OCI-M2 (cell line): ENCODE measurements around the gene TAB3.
"Not testable (repeated sequence)": the region's sequence is repeated elsewhere in the genome, so short reads cannot be mapped to it uniquely, and the experiment has no call there.

Experiments used
- DNase-seq: peaks from one replicate; lab custom pipeline; 2025; ENCODE audit not compliant: unreplicated experiment; lab: John Stamatoyannopoulos, UW

TAB3 gene

DNA sequence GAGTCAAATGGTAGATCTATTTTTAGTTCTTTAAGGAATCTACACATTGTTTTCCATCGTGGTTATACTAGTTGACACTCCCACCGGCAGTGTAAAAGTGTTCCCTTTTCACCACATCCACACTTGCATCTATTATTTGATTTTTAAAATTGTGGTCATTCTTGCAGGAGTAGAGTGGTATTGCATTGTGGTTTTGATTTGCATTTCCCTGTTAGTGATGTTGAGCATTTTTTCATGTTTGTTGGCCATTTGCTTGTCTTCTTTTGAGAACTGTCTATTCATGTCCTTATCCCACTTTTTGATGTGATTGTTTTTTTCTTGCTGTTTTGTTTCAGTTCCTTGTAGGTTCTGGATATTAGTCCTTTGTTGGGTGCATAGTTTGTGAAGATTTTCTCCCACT lies 70.0 kb downstream of the TAB3 start:
- DNase-seq, result no peak

DNA sequence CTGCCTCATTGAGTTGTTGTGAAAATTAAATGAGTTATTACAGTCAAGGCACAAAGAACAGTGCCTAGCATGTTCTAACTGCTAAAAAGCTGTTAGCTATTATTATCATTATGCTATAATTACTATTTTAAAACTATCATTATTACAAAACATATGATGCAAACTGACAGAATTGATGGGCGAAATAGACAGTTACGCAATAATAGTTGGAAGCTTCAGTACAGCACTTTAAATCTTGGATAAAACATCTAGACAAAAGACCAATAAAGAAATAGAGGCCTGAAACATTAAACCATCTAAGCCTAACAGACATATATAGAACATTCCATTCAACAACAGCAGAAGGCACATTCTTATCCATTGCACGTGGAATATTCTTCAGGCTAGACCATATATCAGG lies 73.0 kb downstream of the TAB3 start:
- DNase-seq, result no peak

DNA sequence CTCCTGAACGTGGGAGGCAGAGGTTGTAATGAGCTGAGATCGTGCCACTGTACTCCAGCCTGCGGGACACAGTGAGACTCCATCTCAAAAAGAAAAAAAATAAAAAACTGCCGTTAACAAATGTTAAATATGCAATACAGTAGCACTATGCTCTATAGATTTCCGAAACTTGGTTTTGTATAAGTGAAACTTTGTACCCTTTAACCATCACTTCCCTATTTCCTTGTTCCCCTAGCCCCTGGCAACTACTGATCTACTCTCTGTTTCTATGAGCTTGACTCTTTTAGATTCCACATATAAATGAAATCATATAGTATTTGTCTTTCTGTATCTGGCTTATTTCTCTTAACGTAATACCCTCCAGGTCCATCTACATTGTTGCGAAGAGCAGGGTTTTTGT lies 74.1 kb downstream of the TAB3 start:
- DNase-seq, result no peak

DNA sequence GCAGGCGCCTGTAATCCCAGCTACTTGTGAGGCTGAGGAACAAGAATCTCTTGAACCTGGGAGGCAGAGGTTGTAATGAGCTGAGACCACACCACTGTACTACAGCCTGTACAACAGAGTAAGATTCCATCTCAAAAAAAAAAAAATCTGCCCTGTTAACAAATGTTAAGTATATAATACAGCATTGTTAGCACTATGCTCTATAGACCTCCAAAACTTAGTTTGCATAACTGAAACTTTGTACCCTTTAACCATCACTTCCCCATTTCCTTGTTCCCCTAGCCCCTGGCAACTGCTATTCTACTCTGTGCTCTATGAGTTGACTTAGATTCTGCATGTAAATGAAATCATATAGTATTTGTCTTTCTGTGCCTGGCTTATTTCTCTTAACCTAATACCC lies 76.7 kb downstream of the TAB3 start:
- no peak for DNase-seq

DNA sequence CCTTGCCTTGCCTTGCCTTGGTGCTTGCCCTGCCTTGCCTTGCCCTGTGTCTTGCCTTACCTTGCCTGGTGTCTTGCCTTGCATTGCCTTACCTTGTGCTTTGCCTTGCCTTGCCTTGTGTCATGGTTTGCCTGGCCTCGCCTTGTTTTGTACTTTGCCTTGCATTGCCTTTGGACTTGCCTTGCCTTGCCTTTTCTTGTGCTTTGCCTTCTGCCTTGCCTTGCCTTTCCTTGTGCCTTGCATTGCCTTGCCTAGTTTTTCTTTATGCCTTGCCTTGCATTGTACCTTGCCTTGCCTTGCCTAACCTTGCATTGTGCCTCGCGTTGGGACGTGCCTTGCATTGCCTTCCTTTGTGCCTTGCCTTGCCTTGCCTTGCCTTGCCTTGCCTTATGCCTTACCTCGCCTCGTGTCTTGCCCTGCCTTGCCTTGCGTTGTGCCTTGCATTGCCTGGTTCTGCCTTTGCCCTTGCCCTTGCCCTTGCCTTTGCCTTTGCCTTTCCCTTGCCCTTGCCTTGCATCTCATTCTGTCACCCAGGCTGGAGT lies 82.8 kb downstream of the TAB3 start:
- DNase-seq, result no peak

DNA sequence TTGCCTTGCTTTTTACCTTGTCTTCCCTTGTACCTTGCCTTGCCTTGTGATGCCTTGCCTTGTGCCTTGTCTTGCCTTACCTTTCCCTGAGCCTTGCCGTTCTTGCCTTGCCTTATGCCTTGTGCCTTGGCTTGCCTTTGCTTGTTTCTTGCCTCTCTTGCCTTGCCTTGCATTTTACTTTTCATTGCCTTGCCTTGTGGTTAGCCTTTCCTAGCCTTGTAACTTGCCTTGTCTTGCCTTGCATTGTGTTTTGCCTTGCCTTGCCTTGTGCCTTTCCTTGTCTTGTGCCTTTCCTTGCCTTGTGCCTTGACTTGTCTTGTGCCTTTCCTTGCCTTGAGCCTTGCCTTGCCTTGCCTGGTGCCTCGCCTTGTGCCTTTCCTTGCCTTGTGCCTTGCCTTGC lies 84.6 kb downstream of the TAB3 start:
- no peak for DNase-seq

DNA sequence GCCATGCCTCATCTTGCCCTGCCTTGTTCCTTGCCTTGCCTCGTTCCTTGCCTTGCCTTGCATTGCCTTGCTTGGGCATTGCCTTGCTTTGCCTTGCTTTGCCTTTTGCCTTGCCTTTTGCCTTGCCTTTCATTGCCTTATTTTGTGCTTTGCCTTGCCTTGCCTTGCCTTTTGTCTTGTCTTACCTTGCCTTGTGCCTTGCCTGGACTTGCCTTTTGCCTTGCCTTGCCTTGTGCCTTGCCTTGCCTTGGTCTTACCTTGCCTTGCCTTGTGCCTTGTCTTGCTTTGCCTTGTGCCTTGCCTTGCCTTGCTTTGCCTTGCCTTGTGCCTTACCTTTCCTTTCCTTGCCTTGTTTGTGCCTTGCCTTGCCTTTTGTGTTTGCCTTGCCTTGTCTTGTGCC lies 88.2 kb downstream of the TAB3 start:
- no peak for DNase-seq

DNA sequence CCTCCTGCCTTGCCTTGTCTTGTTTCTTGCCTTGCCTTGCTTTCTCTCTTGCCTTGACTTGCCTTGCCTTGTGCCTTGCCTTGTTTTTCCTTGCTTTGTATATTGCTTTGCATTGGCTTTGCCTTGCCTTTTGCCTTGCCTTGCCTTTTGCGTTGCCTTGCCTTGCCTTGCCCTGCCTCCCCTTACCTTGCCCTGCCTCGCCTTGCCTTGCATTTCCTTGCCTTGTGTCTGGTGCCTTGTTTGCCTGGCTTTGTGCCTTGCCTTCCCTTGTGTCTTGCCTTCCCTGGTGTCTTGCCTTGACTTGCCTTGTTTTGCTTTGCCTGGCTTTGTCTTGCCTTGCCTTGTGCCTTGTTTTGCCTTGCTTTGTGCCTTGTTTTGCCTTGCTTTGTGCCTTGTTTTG lies 89.7 kb downstream of the TAB3 start:
- DNase-seq, result no peak

DNA sequence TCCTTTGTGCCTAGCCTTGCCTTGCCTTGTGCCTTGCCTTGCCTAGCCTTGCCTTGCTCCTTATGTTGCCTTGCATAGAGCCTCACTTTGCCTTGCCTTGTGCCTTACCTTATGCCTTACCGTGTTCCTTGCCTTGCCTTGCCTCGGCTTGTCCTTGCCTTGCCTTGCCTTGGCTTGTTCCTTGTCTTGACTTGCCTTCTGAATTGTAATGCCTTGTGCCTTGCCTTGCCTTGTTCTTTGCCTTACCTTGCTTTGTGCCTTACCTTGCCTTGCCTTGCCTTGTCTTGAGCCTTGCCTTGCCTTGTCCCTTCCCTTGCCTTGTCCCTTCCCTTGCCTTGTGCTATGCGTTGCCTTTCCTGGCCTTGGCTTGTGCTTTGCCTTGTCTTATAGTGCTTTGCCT lies 90.2 kb downstream of the TAB3 start:
- DNase-seq, result no peak

DNA sequence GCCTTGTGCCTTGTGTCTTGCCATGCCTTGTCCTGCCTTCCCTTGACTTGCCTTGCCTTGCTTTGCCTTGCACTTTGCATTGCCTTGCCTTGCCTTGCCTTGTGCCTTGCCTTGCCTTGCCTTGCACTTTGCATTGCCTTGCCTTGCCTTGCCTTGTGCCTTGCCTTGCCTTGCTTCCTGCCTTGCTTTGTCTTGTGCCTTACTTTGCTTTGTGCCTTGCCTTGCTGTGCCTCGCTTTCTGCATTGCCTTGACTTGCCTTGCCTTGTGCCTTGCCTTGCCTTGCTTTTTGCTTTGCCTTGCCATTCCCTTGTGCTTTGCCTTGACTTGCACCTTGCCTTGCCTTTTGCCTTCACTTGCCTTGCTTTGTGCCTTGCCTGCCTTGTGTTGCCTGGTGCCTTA lies 91.8 kb downstream of the TAB3 start:
- DNase-seq, result not testable (repeated sequence)

DNA sequence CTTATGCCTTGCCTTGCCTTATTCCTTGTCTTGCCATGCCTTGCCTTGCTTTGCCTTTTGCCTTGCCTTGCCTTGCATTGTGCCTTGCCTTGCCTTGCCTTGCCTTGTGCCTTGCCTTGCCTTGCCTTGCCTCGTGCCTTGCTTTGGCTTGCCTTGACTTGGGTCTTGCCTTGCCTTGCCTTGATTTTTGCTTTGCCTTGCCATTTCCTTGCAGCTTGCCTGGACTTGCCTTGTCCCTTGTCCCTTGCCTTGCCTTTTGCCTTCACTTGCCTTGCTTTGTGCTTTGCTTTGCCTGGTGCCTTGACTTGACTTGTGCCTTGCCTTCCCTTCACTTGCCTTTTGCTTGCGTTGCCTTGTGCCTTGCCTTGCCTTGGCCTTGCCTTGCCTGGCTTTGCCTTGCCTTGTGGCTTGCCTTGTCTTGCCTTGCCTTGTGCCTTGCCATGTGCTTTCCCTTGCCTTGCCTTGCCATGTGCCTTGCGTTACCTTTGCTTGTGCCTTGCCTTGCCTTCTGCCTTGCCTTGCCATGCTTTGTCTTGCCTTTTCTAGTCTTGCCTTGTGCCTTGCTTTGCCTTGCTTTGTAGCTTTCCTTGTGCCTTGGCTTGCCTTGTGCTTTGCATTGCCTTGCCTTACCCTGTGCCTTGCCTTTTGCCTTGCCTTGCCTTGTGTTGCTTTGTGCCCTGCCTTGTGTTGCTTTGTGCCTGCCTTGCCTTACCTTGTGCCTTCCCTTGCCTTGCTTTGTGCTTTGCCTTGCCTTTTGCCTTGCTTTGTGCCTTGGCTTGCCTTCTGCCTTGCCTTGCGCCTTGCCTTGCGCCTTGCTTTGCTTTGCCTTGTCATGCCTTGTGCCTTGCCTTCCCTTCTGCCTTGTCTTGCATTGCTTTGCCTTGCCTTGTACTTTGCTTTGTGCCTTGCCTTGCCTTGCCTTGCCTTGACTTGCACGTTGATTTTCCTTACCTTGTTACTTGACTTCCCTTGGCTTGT lies 92.8 kb downstream of the TAB3 start:
- no peak for DNase-seq

DNA sequence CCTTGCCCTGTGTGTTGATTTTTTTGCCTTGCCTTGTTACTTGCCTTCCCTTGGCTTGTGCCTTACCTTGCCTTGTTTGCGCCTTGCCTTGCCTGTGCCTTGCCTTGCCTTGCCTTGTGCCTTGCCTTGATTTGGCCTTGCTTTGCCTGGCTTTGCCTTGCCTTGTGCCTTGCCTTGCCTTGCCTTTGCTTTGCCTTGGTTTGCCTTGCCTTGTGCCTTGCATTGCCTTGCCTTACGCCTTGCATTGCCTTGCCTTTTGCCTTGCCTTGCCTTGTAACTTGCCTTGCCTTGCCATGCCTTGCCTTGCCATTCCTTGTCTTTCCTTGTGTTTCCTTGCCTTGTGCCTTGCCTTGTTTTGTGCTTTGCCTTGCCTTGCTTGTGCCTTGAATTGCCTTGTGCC lies 94.6 kb downstream of the TAB3 start:
- DNase-seq, result no peak

DNA sequence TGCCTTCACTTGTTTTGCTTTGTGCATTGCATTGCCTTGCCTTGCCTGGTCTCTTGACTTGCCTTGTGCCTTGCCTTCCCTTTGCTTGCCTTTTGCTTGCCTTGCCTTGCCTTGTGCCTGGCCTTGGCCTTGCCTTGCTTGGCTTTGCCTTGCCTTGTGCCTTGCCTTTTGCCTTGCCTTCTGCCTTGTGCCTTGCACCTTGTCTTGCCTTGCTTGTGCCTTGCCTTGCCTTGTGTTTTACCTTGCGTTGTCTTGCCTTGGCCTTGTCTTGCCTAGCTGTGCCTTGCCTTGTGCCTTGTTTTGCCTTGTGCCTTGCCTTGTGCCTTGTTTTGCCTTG lies 95.3 kb downstream of the TAB3 start:
- no peak for DNase-seq

DNA sequence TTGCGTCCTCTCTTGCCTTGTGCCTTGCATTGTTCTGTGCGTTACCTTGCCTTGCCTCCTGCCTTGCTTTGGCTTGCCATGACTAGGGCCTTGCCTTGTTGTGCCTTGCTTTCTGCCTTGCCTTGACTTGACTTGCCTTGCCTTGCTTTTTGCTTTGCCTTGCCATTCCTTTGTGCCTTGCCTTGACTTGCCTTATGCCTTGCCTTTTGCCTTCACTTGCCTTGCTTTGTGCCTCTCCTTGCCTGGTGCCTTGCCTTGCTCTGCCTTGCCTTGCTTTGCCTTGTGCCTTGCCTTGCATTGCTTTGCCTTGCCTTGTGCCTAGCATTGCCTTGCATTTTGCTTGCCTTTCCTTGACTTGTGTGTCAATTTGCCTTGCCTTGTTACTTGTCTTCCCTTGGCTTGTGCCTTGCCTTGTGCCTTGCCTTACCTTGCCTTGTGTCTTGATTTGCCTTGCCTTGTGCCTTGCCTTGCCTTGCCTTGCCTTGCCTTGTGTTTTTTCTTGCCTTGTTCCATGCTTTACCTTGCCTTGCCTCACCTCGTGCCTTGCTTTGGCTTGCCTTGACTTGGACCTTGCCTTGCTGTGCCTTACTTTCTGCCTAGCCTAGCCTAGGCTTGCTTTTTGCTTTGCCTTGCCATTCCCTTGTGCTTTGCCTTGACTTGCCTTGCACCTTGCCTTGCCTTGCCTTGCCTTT lies 95.8 kb downstream of the TAB3 start:
- DNase-seq, result no peak

DNA sequence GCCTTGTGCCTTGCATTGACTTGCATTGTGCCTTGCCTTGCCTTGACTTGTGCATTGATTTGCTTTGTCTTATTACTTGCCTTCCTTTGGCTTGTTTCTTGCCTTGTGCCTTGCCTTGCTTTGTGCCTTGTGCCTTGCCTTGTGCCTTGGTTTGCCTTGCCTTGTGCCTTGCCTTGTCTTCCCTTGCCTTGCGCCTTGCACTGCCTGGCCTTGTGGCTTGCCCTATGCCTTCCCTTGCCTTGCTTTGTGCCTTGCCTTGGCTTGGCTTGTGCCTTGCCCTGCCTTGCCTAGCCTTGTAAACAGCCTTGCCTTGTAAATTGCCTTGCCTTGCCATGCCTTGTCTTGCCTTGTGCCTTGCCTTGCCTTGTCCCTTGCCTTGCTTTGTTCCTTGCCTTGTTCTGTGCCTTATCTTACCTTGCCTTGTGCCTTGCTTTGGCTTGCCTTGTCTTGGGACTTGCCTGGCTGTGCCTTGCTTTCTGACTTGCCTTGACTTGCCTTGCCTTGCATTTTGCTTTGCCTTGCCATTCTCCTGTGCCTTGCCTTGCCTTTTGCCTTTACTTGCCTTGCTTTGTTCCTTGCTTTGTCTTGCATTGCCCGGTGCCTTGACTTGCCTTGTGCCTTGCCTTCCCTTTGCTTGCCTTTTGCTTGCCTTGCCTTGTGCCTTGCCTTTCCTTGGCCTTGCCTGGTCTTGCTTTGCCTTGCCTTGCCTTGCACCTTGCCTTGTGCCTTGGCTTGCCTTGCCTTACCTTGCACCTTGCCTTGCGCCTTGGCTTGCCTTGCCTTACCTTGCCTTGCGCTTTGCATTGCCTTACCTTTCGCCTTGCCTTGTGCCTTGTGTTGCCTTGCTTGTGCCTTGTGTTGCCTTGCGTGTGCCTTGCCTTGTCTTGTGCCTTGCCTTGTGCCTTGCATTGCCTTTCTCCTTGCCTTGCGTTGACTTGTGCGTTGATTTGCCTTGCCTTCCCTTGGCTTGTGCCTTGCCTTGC lies 97.5 kb downstream of the TAB3 start:
- no peak for DNase-seq

DNA sequence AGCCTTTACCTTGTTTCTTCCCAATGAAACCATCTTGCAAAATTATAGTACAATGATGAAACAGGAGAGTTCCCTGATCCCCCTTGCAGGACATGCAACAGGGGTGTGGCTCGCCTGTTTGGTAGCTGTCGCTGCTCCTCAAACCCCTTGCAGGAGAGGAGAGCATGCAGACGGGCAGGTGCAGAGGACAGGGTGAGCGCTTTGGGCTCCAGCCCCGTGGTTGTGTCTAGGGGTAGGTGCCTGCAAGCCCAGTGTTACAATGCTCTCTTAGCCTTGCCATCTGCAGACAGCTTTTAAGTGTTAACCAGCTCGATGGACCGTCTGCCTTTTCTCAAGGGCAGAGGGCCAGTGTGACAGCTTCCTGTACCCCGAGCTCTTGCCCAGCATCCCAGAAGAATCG lies 102.0 kb downstream of the TAB3 start:
- no peak for DNase-seq

DNA sequence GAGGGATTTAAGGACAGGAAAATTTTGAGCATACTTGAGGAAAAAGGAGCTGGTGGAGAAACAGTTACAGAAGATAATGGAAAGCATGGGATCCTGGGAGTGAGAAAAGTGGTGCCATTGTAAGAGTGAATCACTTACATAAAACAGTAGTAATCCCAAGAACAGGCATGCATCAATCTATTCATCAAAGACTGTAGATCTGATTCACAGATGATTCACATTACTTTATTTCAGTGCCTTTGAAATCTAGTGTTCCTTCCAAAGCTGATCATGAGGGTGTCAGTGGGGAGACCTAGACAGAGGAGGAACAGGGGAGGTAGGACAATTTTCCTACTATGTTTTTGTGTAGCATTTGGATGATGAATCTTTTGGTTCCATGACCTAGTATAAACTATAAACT lies 102.7 kb downstream of the TAB3 start:
- DNase-seq, result no peak

DNA sequence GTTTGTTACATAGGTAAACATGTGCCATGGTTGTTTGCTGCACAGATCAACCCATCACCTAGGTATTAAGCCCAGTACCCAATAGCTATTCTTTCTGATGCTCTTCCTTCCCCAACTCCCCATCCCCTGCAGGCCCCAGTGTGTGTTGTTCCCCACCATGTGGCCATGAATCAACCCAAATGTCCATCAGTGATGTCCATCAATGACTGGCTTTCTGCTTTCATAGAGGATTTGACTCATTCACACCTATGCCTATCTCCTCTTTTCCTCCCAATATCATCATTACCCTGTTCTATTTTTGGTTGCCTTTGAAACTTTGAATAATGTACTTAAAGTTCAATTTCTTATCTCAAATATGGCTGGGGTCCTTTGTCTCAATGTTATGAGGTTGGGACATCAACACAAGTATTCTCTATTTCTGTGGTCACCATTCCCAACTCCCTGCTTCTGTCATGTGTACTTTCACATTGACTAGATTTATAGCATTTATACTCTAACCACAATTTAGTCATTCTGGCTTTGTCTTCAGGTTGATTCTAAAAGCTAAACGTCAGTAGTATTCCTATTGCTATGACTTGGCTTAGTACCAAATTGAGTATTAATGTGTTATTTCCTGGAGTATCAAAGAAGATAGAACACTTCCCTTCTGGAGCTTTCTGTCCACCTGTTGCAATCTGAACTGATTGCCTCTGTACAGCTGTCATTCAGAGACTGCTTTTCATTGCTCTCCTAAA lies 107.2 kb downstream of the TAB3 start:
- DNase-seq, result no peak

DNA sequence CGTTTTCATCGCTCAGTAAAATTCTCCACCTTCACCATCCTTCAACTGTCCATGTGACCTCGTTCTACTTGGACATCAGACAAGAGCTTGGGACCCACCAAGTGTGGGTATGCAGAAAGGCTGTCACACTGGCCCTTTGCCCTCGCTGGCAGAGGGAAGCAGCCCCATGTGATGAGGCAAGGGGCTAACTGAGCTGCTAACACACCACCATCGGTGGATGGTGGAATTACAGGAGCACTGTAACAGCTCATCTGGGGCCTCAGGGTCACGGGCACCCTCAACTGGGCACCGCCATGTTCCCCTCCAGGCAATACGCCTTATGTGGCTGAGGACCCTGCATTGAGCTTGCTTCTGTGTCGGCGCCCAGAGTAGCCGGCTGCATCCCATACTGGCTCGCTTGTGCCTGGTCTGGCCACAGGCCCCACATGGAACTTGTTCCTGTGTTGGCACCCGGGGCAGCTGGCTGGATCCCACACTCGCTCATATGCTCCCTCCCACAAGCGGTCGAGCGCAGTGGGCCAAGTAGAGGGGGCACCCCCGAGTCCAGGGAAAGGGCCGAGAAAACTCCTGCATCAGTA lies 109.5 kb downstream of the TAB3 start:
- no peak for DNase-seq

DNA sequence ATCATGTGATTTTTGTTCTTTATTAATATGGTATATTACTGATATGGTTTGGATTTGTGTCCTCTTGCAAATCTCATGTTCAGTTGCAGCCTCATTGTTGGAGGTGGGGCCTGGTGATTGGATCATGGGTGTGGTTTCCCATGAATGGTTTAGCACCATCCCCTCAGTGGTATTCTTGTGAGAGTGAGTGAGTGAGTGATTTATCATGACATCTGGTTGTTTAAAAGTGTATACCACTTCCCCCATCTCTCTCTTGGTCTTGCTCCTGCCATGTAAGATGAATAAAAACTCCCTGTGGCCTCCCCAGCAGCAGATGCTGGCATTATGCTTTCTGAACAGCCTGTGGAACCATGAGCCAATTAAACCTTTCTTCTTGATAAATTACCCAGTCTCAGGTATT lies 111.5 kb downstream of the TAB3 start:
- DNase-seq, result no peak
